K562 (cell line): Measurements from ENCODE around the gene UBA1.

ENCODE experiments used
- BHLHE40 ChIP-seq: IDR thresholded peaks from 2 replicates; pipeline ENCODE4 v1.6.1; 2011; ENCODE audit warnings: low read length, improper control_type of control experiment
- CHD2 ChIP-seq: IDR thresholded peaks from 2 replicates; pipeline ENCODE4 v1.6.1; 2011; ENCODE audit warnings: low read depth, low read length
- FOXA1 ChIP-seq: fragments of 450-650 bp; IDR thresholded peaks from 2 replicates; pipeline ENCODE4 v1.6.1; 2016; ENCODE audit warnings: mild to moderate bottlenecking, borderline replicate concordance
- GATAD2A ChIP-seq: fragments of 450-650 bp; IDR thresholded peaks from 2 replicates; pipeline ENCODE4 v1.6.1; 2017
- REST ChIP-seq, 2 experiments: fragments of 450-650 bp; formaldehyde crosslinking in 1 of 2; IDR thresholded peaks; 2 replicates each; pipeline versions ENCODE4 v1.4.0 to v1.6.1; 2014 to 2020; ENCODE audit warnings: mild to moderate bottlenecking in 2 of 2, borderline replicate concordance in 1 of 2, low read depth in 1 of 2
- RREB1 ChIP-seq: fragments of 250-450 bp; sonication (Bioruptor Pico); IDR thresholded peaks from 2 replicates; pipeline ENCODE4 v1.4.0; 2020
- ZNF263 ChIP-seq: sonication (generic); formaldehyde crosslinking; IDR thresholded peaks from 2 replicates; pipeline ENCODE4 v1.8.0; 2022; ENCODE audit warnings: mild to moderate bottlenecking, missing genetic modification reagents, borderline replicate concordance
- ZNF830 ChIP-seq: fragments of 250-450 bp; sonication (Bioruptor Pico); IDR thresholded peaks from 2 replicates; pipeline ENCODE4 v1.5.0; 2021; ENCODE audit warnings: mild to moderate bottlenecking

GRCh38 chrX:47242321-47242720 lies 48.7 kb downstream of the UBA1 start:
- TF ChIP-seq REST (IDR thresholded peaks at IDR 0.05; ENCODE audit: borderline replicate concordance) (no peak), REST (CRISPR knock-in tag; IDR thresholded peaks at IDR 0.05; ENCODE audit: low read depth) (no peak), GATAD2A (no peak), BHLHE40 (no peak), FOXA1 (no peak), CHD2 (no peak), ZNF263 (CRISPR knock-in tag) (no peak), ZNF830 (CRISPR knock-in tag) (no peak), RREB1 (CRISPR knock-in tag) (no peak)
